Astrocyte of the hippocampus (primary cell): ENCODE measurements around the gene WARS2.

ENCODE experiments used
- DNase-seq: peaks from one replicate; pipeline ENCODE4 v3.0.0; 2011; ENCODE audit warnings: low read depth, low spot score

WARS2 gene

DNA sequence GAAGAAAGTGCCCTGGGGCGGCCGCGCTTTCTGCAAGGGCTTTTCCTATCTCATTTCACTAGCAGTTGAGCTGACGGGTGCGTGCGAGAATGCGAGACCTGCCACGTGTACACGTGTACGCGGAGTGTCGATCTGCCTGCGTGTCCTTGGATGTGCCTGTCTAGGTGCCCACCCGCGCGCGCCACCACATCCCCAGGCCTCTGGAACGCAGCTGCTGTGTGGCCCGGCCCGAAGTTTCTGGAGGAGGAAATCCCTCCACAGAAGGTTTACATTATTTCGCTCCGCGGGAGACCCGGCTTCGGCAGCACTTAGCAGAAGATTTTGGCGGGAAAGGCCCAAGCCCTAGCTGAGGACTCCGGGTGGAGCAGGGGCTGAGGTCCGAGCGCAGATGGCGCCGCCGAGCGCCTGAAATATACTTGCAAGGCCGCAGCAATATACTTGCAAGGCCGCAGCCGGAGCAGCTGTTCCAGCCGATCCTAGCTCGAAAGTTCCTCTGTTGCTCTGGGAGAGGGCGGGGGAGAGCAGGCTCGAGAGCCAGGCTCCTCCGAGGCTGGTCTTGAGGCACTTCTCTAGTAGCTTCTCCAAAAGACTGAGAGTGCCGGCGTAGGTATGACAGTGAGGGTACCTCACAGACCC is 156.2 kb downstream of the WARS2 start:
- peak; percentile 53 for DNase-seq

DNA sequence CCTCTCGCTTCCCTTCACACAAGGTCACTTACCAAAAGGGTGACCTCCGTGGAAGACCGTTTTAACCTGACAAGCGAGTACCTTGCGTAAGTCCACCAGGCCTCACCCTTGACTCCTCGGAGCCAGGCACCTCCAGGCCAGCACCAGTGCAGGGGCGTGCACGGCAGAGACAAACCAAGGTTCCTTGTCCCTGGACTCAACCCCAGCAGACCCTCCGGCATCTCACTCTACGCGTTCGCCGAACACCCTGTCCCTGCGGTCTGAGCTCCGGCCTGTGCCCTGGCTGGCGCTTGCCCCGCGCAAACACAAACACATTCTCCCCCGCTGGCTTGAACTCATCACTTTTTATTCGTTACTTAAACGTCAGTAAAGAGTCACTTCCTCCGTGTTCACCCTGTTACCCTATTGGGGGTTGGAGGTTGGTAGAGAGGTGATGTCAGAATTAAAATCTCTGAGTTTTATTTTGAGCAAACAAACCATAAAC is 156.9 kb downstream of the WARS2 start:
- no peak for DNase-seq

DNA sequence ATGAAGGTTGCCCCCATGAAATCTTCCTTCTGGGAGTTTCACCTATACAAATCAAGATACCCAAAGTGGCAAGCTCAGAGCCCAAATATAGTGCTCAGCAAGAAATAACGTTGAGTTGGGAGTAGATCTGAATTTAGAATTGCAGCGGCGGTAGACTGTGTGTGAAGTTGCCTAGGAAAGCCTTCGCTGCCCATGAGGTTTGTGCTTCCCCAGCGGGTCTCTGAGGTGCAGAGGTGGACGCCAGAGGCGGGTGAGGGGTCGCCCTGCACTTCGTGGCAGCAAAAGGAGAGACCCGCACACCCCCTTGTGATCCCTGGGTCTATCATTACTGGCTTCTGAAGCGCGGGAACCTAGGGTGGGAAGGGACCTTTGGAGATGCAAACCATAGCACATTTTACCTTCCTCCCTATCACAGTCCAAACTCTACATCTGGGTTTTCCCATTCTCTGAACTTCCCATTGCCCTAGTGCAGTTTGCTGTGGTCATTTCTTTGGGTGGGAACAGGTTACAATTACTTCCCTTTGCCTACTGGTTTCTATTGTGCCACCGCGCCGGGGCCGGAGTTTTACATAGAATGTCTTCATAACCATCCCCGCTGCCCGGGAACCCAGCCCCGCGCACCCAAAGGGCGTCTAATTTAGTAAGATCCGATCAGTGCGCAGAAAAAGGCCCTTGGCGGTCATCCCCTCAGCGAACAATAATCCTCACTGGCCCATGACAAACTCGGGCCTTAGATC is 157.5 kb downstream of the WARS2 start:
- no peak for DNase-seq

DNA sequence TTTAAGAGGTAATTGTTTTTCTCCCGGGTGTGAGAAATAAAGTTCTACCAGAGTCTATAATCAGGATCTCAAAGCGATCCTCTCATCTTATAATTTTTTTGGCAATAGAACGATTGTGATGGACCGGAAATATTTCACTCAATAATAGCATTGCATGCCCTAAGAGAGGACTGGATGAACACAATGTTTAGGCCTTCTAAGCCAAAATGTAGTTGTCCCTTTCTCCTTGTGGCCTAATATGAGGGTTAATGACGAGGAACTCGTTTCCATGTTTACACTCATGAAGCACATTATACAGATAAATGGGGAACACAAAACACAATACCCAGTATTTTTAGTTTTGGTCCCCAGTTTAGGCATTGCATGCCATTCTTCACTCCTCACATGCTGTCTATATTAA is 158.2 kb downstream of the WARS2 start:
- DNase-seq: no peak

DNA sequence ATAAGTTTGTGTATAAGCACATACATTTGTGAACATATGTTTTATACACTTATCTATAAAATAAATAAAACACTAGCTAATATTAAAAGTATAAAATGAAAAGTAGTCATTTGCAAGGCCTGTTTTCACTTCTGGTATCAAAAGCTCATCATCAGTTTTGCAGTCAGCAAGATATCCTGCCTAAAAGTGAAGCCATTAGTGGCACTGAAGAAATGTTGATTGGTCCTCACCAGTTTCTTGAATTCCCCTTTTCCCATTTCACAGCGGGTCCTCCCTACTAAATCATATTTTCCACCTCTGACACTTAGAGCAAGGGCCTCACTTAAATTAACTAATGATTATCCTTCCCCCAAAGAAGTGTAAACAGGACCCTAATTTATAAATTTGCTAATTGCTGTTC is 159.0 kb downstream of the WARS2 start:
- no peak for DNase-seq
